ENCODE results near the gene REXO5.

Gene REXO5

DNA sequence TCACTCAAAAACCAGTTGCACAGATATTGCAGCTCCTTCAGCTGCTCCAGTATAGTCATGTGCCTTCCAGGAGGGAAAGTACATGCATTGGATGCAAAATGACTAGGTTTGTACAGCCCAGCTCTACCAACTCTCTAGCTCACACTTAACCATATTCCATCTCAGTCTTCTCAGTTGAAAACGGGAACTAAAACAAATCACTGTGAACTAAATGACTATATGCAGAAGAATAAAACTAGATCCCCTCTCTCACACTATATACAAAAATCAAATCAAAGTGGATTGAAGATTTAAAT, 69.0 kb downstream of the REXO5 start:
- no peak for DNase-seq

DNA sequence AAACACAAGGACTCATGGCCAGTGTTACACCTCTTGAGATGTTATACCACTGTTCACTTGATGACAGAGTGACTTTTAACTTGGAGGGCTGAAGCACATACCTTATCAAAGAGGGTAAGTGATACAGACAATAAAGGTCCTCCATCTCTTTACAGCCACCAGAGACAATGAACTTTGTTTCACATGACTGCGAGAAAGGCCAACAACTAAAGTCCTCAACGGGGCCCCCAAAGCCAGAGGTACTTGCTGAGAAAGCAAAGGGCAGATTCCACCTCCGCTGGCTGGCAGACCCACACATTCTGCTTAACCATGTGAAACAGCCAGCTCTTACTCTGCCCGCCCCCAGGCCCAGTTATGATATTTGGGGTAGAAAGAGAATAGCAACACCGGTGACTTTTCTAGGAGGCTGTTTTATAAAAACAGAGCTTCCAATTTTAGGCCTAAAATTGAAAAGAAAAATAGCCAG, 72.4 kb downstream of the REXO5 start:
- peak; percentile 5 for DNase-seq

DNA sequence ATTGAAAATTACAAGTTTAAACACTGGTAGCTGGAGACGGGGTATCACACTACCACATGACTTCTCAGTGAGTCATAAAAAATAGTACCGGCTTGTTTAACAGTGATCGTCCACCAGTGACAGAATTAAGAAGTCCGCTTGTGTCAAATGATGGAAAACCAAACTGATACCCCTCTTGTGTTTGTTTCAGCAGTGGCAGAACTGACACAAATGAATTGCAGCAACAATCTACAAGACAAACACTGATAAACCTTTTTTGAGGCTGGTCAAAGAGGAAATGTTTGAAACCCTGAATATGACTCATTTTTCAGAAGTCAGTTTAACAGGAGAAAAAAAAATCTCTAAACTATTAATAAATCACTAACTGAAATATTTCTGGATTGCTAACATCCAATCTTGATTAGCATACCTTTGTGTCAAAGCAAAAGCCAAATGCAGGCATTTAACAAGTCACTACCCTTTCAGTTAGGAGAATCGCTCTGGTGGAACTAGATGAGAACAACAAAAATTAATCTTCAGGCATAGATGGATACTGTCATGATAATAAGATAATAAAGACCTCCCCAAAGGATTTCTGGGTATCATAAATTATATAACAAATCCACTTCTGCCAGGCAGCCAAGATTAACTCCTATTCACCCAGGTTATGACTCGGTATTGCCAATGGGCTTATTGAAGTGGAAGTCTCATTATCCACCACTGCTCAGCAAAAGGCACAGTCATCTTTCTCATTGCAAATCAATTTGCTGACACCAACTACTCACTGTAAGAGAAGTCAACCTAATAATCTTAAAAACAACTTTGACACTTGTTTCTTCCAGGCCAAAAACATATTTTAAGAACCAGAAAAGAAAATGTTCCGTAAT, 73.1 kb downstream of the REXO5 start:
- DNase-seq: no peak

DNA sequence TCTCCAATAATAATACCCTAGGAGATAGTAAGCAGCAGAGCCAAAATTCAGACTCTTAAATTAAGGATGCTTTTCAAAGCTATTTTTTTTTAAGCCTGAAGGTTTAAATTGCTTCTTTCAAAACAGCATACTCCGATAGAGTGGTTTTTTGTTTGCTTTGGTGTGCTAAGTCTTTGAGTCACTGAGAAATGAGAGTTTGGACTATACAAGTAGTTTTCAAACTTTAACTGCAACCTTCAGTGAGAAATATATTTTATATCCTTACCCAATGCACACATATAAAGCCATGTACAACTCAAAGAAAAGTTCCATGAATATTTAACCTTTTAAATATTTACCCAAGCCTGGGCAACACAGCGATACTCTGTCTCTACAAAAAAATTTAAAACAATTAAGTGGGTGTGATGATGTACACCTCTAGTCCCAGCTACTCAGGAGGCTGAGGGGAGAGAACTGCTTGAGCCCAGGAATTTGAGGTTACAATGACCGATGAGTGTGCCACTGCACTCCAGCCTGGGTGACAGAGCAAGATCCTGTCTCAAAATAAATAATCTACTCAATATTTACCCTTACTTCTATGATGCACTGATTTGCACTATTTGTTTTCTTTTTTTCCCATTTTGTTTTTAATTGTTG, 74.7 kb downstream of the REXO5 start:
- DNase-seq: no peak

DNA sequence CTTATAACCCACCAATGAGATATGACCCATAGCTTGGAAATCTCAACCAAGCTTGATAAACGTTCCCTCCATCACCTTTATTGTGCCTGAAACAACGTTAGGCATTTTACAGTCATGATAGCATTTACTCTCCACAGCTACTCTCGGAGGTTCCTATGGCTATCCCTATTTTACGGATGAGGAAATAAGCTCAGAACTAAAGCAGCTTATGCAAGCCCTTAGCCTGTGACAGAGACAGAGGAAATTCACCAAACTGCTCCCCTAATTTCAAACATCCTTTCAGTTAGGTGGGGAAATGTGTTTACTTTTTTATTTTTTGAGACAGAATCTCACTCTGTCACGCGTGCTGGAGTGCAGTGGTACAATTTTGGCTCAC, 75.2 kb downstream of the REXO5 start:
- no peak for DNase-seq

DNA sequence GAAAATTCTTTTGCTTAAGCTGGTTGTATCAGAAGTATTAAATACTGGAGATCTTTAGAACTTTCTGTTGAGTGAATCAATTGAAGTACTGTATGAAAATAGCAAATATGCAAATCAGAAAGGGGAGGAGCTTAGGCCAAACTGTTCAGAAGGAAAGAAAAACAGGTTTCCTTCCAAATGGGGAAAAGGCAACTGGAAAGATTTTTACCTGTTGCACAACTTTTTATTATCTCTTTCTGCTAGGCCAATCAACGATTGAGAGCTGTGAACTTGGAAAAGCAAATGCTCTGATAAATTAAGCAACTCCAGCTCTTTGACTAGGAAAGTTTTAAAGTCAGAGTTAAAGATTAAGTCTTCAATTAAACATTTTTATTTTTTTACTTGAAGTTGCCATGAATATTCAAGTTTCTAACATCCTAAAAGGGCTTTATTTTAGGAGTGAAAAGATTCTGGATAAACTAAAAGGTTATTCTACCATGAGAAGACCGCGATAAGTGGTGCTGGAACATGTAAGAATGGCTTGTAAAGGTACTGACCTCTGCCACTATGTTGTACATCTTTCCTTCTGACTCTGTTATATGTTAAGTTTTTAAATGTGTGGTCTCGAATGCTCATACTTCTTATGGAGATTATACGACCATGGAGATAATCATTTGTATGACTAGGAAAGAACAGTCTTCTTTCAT, 77.4 kb downstream of the REXO5 start:
- no peak for DNase-seq

DNA sequence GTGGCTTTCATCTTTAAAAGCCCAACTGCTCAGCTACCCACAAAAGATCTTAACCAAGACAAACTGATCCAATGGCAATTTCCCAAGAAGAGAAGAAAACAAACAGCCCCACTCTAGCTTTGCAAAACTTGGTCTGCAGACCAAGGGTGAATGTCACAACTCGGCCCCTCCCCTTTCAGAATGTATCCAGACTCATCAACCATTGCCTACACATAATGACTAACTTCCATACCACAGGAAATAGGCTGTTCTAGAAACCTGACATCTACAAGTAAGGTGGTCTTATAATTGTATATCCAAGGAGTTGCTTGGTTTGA, 77.9 kb downstream of the REXO5 start:
- peak; percentile 58 for DNase-seq

DNA sequence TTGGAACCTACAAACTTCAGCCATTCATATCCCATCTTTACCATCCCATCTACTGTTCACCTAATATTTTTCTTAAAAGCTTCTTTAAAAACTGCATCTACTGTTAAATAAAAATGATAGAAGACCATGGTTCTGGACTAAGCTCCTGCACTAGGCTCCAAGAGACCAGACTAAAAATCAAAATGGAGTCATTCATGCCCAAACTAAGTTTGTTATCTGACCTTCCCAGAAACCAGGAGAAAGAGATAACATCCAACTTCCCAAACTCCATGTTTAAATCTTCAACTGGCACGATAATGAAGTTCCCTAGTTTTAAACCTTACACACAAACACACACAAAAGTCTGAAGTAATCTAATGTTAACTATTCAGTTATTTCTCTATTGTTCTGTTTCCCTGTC, 80.0 kb downstream of the REXO5 start:
- DNase-seq: no peak

DNA sequence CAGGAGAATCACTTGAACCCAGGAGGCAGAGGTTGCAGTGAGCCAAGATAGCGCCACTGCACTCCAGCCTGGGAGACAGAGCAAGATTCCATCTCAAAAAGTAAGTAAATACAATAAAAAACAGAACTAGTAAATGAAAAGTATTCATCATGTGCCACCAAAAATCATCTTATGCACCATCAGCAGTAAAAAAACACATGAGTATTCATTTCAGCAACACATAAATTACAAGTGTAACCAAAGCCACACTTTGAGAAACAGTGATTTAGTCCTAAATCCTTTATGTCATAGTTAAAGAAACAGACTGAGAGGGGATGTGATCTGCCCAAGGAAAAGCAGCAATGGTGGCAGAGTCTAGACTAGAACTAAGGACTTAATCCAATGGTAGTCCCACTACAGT, 80.9 kb downstream of the REXO5 start:
- DNase-seq: no peak

DNA sequence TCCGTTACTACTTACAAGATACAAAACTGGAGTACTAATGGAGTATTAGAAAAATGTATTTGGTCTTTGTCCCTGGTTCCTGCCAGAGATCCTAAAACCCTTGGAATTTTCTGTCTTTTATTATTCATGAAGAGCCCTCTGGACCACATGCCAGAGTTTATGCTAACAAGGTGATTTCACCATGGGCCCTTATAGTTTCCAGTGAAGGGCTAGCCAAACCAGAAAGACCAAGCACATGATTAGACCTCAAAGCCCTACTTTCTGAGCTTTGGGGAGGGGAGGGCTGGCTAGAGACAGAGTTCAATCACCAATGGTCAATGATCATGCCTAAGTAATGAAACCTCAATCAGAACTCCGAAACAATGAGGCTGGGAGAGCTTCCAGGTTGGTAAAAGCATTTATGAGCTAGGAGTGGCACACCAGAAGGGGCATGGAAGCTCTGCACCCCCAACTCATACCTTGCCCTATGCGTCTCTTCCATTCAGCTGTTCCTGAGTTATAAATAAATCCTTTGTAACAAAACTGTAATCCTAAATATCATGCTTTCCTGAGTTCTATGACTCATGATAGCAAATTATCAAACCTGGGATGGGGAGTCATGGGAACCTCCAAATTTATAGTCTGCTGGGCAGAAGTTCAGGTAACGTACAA, 83.4 kb downstream of the REXO5 start:
- no peak for DNase-seq

DNA sequence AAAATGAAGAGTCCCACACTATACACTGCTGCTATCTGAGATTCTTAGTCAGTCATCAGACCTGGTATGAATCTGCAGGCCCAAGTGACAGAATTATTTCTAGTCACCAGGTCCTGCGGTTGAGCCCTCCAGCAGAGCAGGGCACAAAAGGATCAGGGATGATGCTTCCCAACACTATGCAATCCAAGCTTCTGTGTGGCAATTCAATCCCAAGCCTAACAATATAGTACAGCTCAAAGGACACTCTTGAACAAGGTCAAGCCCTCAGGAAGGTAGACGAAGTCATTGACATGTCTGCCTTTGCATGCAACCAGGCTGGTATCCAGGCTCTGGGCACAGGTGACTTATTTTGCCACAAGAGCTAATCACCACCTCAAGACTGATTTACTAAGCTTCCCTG, 88.1 kb downstream of the REXO5 start:
- no peak for DNase-seq

DNA sequence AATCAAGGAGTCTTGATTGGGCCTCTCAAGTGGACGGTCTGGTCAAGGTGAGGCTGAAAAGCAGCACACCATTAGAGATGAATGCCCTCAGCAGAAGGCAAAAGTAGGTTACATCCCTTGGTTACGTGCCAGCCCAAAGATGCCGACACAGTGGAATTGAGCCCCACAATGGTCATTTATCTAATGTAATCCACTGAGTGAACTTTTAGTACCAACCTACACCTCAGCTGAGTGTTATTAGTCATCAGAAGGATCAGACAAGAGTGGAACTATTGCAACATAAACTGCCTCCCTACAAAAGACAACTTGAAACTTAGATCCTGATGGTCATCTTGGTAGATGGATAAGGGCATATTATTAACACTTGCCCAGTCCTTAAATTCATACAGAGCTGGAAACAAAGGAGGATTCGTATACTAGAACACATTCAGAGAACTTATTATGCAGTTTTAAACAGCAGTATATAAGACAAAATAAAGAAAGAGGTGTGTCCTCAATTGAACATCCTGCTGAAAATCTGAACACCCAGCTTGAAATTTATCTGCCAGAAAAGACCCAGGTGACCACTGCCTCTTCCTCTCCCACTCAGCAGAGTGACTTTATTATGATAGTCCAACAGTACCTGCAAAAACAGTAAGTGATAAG, 91.0 kb downstream of the REXO5 start:
- DNase-seq: no peak

DNA sequence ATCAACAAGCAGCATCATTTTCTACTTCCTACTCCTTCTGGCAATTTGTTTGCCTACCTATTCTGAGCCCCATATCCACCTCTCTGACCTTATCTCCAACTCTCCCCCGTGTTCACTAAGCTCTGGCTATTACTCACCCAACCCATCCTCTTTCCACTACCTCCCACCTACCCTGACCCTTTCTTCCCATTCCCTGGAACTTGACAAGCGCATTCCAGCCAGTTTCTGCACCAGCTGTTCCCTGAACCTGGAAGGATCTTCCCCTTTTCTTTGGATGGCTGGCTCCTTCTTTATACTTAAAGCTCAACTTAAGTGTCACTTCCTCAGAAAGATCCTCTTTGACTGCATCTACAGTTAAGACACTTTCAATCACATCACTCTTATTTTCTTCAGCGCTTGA, 91.6 kb downstream of the REXO5 start:
- DNase-seq: no peak

DNA sequence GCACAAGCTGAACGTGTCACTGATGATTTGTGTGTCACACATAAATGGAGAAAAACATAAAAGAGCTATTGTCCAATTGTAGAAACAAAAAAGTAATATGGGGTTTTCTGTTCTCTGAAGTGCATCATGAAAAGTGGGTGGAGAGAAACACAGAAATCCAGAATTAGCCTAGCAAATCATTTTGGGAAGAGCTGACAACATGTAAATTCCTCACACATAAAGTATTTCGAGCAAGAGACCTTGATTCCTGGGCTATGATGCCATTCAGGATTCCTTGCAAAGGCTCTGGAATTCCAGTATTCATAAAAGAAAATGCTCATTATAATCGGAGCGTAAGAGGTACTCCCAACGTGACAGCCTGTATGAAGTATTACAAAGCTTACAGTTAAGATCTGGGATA, 92.7 kb downstream of the REXO5 start:
- DNase-seq: no peak
